H1 (cell line): ENCODE measurements around the gene USP13. TPM values are rescaled to one million over a fixed set of nuclear protein-coding genes. Genes with fewer than 3 reads are reported as not detected.

Source experiments
- CTCF ChIA-PET: fragments of 300-600 bp; sonication (Branson Sonifier 250); formaldehyde crosslinking; loops from one replicate; lab custom pipeline; 2021; ENCODE audit not compliant: partially characterized antibody; lab: Charles Lee
- POLR2A ChIA-PET: fragments of 300-600 bp; sonication (Branson Sonifier 250); formaldehyde crosslinking; loops from one replicate; lab custom pipeline; 2021; ENCODE audit warnings: inconsistent platforms; ENCODE audit not compliant: partially characterized antibody; lab: Charles Lee
- DNase-seq, 2 experiments: peaks; one replicate each; pipeline versions ENCODE4 v3.0.0 to v3.0.0-alpha.2; 2010 to 2022; ENCODE audit warnings: low spot score in 2 of 2, low read depth in 1 of 2, mixed read lengths in 1 of 2
- FAIRE-seq: peaks from 2 replicates; lab custom pipeline; 2011; peaks lifted over from hg19 to GRCh38; lab: Jason Lieb, UNC
- H2AFZ ChIP-seq: 2 replicates; pipeline ENCODE4 v1.8.1; 2012; ENCODE audit warnings: low read length, inconsistent platforms
- H2AK5ac ChIP-seq: 2 replicates; pipeline ENCODE4 v1.6.1; 2013; ENCODE audit warnings: low read depth, low read length
- H2BK120ac ChIP-seq: replicated peaks from 2 replicates; pipeline ENCODE3; 2013; ENCODE audit warnings: low read depth, low read length, inconsistent platforms
- H2BK12ac ChIP-seq: 2 replicates; pipeline ENCODE4 v1.6.1; 2013; ENCODE audit warnings: low read depth, low read length
- H2BK15ac ChIP-seq: 2 replicates; pipeline ENCODE4 v1.6.1; 2013; ENCODE audit warnings: low read length
- H2BK20ac ChIP-seq: 2 replicates; pipeline ENCODE4 v1.6.1; 2013; ENCODE audit warnings: low read length
- H2BK5ac ChIP-seq: 2 replicates; pipeline ENCODE4 v1.6.1; 2013; ENCODE audit warnings: low read depth, low read length
- H3K14ac ChIP-seq: 2 replicates; pipeline ENCODE4 v1.6.1; 2013; ENCODE audit warnings: inconsistent platforms; ENCODE audit not compliant: insufficient read length
- H3K18ac ChIP-seq: 2 replicates; pipeline ENCODE4 v1.6.1; 2013; ENCODE audit warnings: low read length; ENCODE audit errors: extremely low read depth
- H3K23ac ChIP-seq: 2 replicates; pipeline ENCODE4 v1.6.1; 2013; ENCODE audit warnings: inconsistent platforms; ENCODE audit not compliant: insufficient read length
- H3K23me2 ChIP-seq: 2 replicates; pipeline ENCODE4 v1.6.1; 2013; ENCODE audit warnings: low read depth, low read length
- H3K27ac ChIP-seq: 2 replicates; pipeline ENCODE4 v1.6.1; 2011; ENCODE audit warnings: low read depth, low read length, inconsistent platforms
- H3K27me3 ChIP-seq, 4 experiments: replicated peaks in 1 of 4; 1 replicate in 1 of 4; 2 replicates in 3 of 4; pipeline versions ENCODE4 v1.6.1 to v1.8.1; 2011 to 2013; ENCODE audit warnings: low read length in 3 of 4, mild to moderate bottlenecking in 3 of 4, inconsistent platforms in 2 of 4, mixed read lengths in 2 of 4, moderate library complexity in 1 of 4; ENCODE audit not compliant: control insufficient read depth in 3 of 4, insufficient read depth in 3 of 4; ENCODE audit errors: extremely low read depth in 1 of 4
- H3K36me3 ChIP-seq, 4 experiments: 2 replicates each; pipeline versions ENCODE4 v1.6.1 to v1.8.1; 2011 to 2013; ENCODE audit warnings: mild to moderate bottlenecking in 4 of 4, low read length in 3 of 4, moderate library complexity in 2 of 4, control low read depth in 1 of 4, inconsistent platforms in 1 of 4; ENCODE audit not compliant: insufficient read depth in 4 of 4, control insufficient read depth in 2 of 4
- H3K4ac ChIP-seq: replicated peaks from 2 replicates; pipeline ENCODE3; 2013; ENCODE audit warnings: low read length, low read depth, mixed read lengths, inconsistent platforms; ENCODE audit not compliant: insufficient read length
- H3K4me1 ChIP-seq, 4 experiments: replicated peaks in 1 of 4; 1 replicate in 1 of 4; 2 replicates in 3 of 4; pipeline versions ENCODE4 v1.6.1 to v1.8.1; 2011 to 2013; ENCODE audit warnings: low read length in 3 of 4, inconsistent platforms in 2 of 4, mixed read lengths in 1 of 4; ENCODE audit not compliant: insufficient read depth in 4 of 4, control insufficient read depth in 3 of 4
- H3K4me2 ChIP-seq, 2 experiments: 2 replicates each; pipeline versions ENCODE4 v1.6.1 to v1.8.1; 2011 to 2013; ENCODE audit warnings: low read depth in 2 of 2, low read length in 2 of 2, control low read depth in 1 of 2, inconsistent platforms in 1 of 2, mild to moderate bottlenecking in 1 of 2; ENCODE audit not compliant: insufficient read depth in 1 of 2
- H3K4me3 ChIP-seq, 4 experiments: fragments of 200-600, 300-600 bp in 1 of 4; sonication (generic), shearing (Covaris generic), sonication (Bioruptor Twin) in 1 of 4; 2 replicates each; pipeline versions ENCODE4 v1.5.1 to v1.8.1; 2011 to 2016; ENCODE audit warnings: low read length in 4 of 4, low read depth in 3 of 4, control low read depth in 2 of 4, inconsistent platforms in 2 of 4, mild to moderate bottlenecking in 2 of 4, mixed read lengths in 1 of 4, moderate library complexity in 1 of 4; ENCODE audit not compliant: insufficient read depth in 2 of 4; ENCODE audit errors: extremely low read depth in 1 of 4
- H3K56ac ChIP-seq: replicated peaks from 2 replicates; pipeline ENCODE3; 2013; ENCODE audit warnings: low read depth, mild to moderate bottlenecking, mixed read lengths, low read length, inconsistent platforms; ENCODE audit not compliant: insufficient read length
- H3K79me1 ChIP-seq: 2 replicates; pipeline ENCODE4 v1.6.1; 2013; ENCODE audit warnings: low read depth, low read length, control low read depth
- H3K79me2 ChIP-seq, 2 experiments: 2 replicates each; pipeline versions ENCODE4 v1.6.1 to v1.8.1; 2012 to 2013; ENCODE audit warnings: low read length in 2 of 2, mild to moderate bottlenecking in 2 of 2, inconsistent platforms in 1 of 2; ENCODE audit not compliant: insufficient read depth in 2 of 2, control insufficient read depth in 1 of 2
- H3K9ac ChIP-seq, 4 experiments: replicated peaks in 1 of 4; 1 replicate in 1 of 4; 2 replicates in 3 of 4; pipeline versions ENCODE4 v1.6.1 to v1.8.1; 2011 to 2013; ENCODE audit warnings: low read depth in 3 of 4, low read length in 3 of 4, control low read depth in 2 of 4, mild to moderate bottlenecking in 2 of 4, moderate library complexity in 2 of 4, inconsistent platforms in 1 of 4; ENCODE audit errors: extremely low read depth in 1 of 4
- H3K9me3 ChIP-seq, 2 experiments: 2 replicates each; pipeline versions ENCODE4 v1.6.1 to v1.8.1; 2012 to 2013; ENCODE audit warnings: mild to moderate bottlenecking in 2 of 2, moderate library complexity in 2 of 2, control low read depth in 1 of 2, inconsistent platforms in 1 of 2, low read depth in 1 of 2, low read length in 1 of 2, mixed read lengths in 1 of 2; ENCODE audit not compliant: insufficient read depth in 2 of 2
- H4K20me1 ChIP-seq, 2 experiments: replicated peaks in 1 of 2; 2 replicates each; pipeline versions ENCODE3 to v1.8.1; 2011 to 2013; ENCODE audit warnings: inconsistent platforms in 2 of 2, low read length in 2 of 2, mild to moderate bottlenecking in 1 of 2; ENCODE audit not compliant: insufficient read depth in 2 of 2, control insufficient read depth in 1 of 2
- H4K5ac ChIP-seq: 2 replicates; pipeline ENCODE4 v1.6.1; 2013; ENCODE audit warnings: low read length, low read depth, mixed read lengths, inconsistent platforms; ENCODE audit not compliant: insufficient read length
- H4K8ac ChIP-seq: 2 replicates; pipeline ENCODE4 v1.8.0; 2013; ENCODE audit warnings: mild to moderate bottlenecking, moderate library complexity, low read length, inconsistent platforms; ENCODE audit not compliant: insufficient read depth; ENCODE audit errors: extremely low read depth
- H4K91ac ChIP-seq: replicated peaks from 2 replicates; pipeline ENCODE3; 2013; ENCODE audit warnings: low read length, mixed read lengths, inconsistent platforms; ENCODE audit not compliant: insufficient read length
- ATF2 ChIP-seq: IDR thresholded peaks from 2 replicates; pipeline ENCODE4 v1.6.1; 2012; ENCODE audit warnings: low read length, inconsistent platforms
- BACH1 ChIP-seq: IDR thresholded peaks from 2 replicates; pipeline ENCODE4 v1.6.1; 2012; ENCODE audit warnings: low read length, improper control_type of control experiment
- BCL11A ChIP-seq, 2 experiments: IDR thresholded peaks; one replicate each; pipeline ENCODE4 v1.6.1; 2011; ENCODE audit warnings: low read depth in 2 of 2, low read length in 2 of 2, mild to moderate bottlenecking in 2 of 2
- CBX5 ChIP-seq: fragments of 300-800, 300-1000 bp; sonication (generic); IDR thresholded peaks from 2 replicates; pipeline ENCODE4 v1.7.1; 2016; ENCODE audit warnings: antibody characterized with exemption, low read length, low read depth
- CEBPB ChIP-seq: IDR thresholded peaks from 2 replicates; pipeline ENCODE4 v1.6.1; 2012; ENCODE audit warnings: low read depth, low read length
- CHD1 ChIP-seq: IDR thresholded peaks from 2 replicates; pipeline ENCODE4 v1.6.1; 2012; ENCODE audit warnings: low read depth, low read length, improper control_type of control experiment
- EP300 ChIP-seq, 2 experiments: IDR thresholded peaks; 1 replicate in 1 of 2; 2 replicates in 1 of 2; pipeline ENCODE4 v1.6.1; 2011 to 2012; ENCODE audit warnings: low read depth in 2 of 2, low read length in 2 of 2, mild to moderate bottlenecking in 2 of 2, borderline replicate concordance in 1 of 2, inconsistent platforms in 1 of 2, moderate library complexity in 1 of 2
- MAX ChIP-seq: IDR thresholded peaks from 2 replicates; pipeline ENCODE4 v1.6.1; 2012; ENCODE audit warnings: inconsistent platforms
- RFX5 ChIP-seq: IDR thresholded peaks from 2 replicates; pipeline ENCODE4 v1.6.1; 2011; ENCODE audit warnings: low read depth, low read length, improper control_type of control experiment, borderline replicate concordance
- RNF2 ChIP-seq: fragments of 200-900, 300-1000 bp; sonication (generic); IDR thresholded peaks from 2 replicates; pipeline ENCODE4 v1.7.1; 2016; ENCODE audit warnings: borderline replicate concordance, low read depth, mild to moderate bottlenecking, antibody characterized with exemption, low read length; ENCODE audit not compliant: poor library complexity, severe bottlenecking; ENCODE audit errors: missing control alignments
- WGBS, 2 experiments: shearing (Covaris generic) in 1 of 2; methylation state at CpG; one replicate each; pipeline versions ENCODE4 v1.1.6 to v1.1.7; 2013 to 2015; ENCODE audit warnings: low lambda C conversion rate in 2 of 2, mixed read lengths in 2 of 2, inconsistent platforms in 1 of 2, low coverage in 1 of 2, missing lambda C conversion rate in 1 of 2; ENCODE audit not compliant: insufficient replicate concordance in 2 of 2, insufficient coverage in 1 of 2, insufficient read length in 1 of 2; ENCODE audit errors: extremely low coverage in 1 of 2, missing lambda C conversion rate in 1 of 2; 5-methylcytosine and 5-hydroxymethylcytosine counted together
- polyA plus RNA-seq, 7 experiments: library from polyadenylated mRNA; depleted of rRNA in 3 of 7; stranded (reverse) in 5 of 7; unstranded in 2 of 7; fragments of >200 nt in 5 of 7; fragments of 200-250 nt in 2 of 7; gene quantifications; 1 replicate in 5 of 7; 2 replicates in 1 of 7; 4 replicates in 1 of 7; pipeline versions ENCODE4 v1.2.1 to v1.2.3, GENCODE V29; 2011 to 2013; ENCODE audit warnings: missing spikeins in 2 of 7, mixed read lengths in 2 of 7
- total RNA-seq: library from RNA; stranded (reverse); fragmentation: NEBNext Ultra II Directional; extraction: Animal tissue kit (Norgen Biotek cat#: 25700); gene quantifications from 2 replicates; pipeline ENCODE4 v1.2.1, GENCODE V29; 2021

USP13 gene
- total and polyA plus RNA-seq, 2 of the 8 experiments (the other 6 are each of a cell fraction or from before 2014, with no cell fraction given), result 7.9 to 25.9 TPM

- Histone ChIP-seq H2BK20ac (no peak overlapping the region), H4K8ac (no peak overlapping the region), H3K4me3 (no peak overlapping the region), H3K27ac (no peak overlapping the region; the same call in 1 of the 2 replicates), H3K79me1 (no peaks in the 10 kb centered on the region), H3K27me3 (no peaks in the 10 kb centered on the region), H3K56ac (no peak overlapping the region), H4K91ac (no peak overlapping the region), H3K79me2 (no peaks in the 10 kb centered on the region), H2AK5ac (no peak overlapping the region), H3K4me2 (peak overlapping the region in 1 of 2 experiments; percentile 7; a peak in 1 of 4 replicates), H3K4me1 (peaks cover 1 to 13% (median 4%) of the 10 kb centered on the region in 4 experiments; a peak in 6 of 7 replicates), H4K20me1 (no peaks in the 10 kb centered on the region), H4K5ac (no peak overlapping the region), H3K14ac (no peak overlapping the region), H2BK120ac (no peak overlapping the region), H2AFZ (no peak overlapping the region), H2BK5ac (no peak overlapping the region), H3K9ac (no peak overlapping the region), H3K18ac (no peak overlapping the region), H3K36me3 (peaks cover 0 to 21% (median 7%) of the 10 kb centered on the region in 4 experiments; a peak in 5 of 8 replicates), H2BK12ac (no peak overlapping the region), H3K23me2 (no peaks in the 10 kb centered on the region), H3K23ac (no peak overlapping the region), H3K9me3 (peaks cover 13 to 21% of the 10 kb centered on the region in 2 experiments), H2BK15ac (no peak overlapping the region), H3K4ac (no peak overlapping the region)
- 41% methylated on average over 5 of the region's 5 CpGs; no CpG with 5 or more reads in 1 of the 2 experiments for WGBS, 2 experiments
- TF ChIP-seq BCL11A (IDR thresholded peaks at IDR 0.05; ENCODE audit: low read depth in 2 of 2, low read length in 2 of 2), result no peak
- no peak for TF ChIP-seq RFX5
- no peak for TF ChIP-seq EP300 (IDR thresholded peaks at IDR 0.05; ENCODE audit: borderline replicate concordance in 1 of 2, low read depth in 2 of 2, low read length in 2 of 2)
- no peak for TF ChIP-seq BACH1
- no peak for TF ChIP-seq CHD1
- no peak for TF ChIP-seq ATF2
- TF ChIP-seq MAX, result no peak
- TF ChIP-seq CEBPB, result no peak
- no peak for TF ChIP-seq CBX5
- TF ChIP-seq RNF2, result no peak
- DNase-seq, result no peak
- POLR2A ChIA-PET, result no interaction called here
- CTCF ChIA-PET, result interaction anchor here (0.6 to 4.0 kb wide), 10 partner anchors 14 to 845 kb away, joined by 3 to 13 read pairs (median 3); no protein-coding TSS in a partner anchor
- no peak for FAIRE-seq
These were observed 119.5 kb downstream of the USP13 start for GRCh38 chr3:179772297-179772696.
